Kidney epithelial cell (primary cell): ENCODE data around the gene PEX26. TPM values are rescaled to one million over a fixed set of nuclear protein-coding genes. Genes with fewer than 3 reads are reported as not detected.
"Not testable (repeated sequence)": the region's sequence is repeated elsewhere in the genome, so short reads cannot be mapped to it uniquely, and the experiment has no call there.

Experiments
- DNase-seq: peaks from one replicate; pipeline ENCODE4 v3.0.0-alpha.2; 2010; ENCODE audit warnings: low read depth
- H3K27me3 ChIP-seq: 2 replicates; pipeline ENCODE4 v1.6.0; 2011; ENCODE audit warnings: low read length; ENCODE audit not compliant: control insufficient read depth, insufficient read depth
- H3K36me3 ChIP-seq: 2 replicates; pipeline ENCODE4 v1.5.1; 2011; ENCODE audit warnings: low read length; ENCODE audit not compliant: control insufficient read depth, insufficient read depth
- H3K4me3 ChIP-seq: 2 replicates; pipeline ENCODE4 v1.5.1; 2011; ENCODE audit warnings: low read depth, mild to moderate bottlenecking, control low read depth, low read length
- total RNA-seq: library from RNA; depleted of rRNA; stranded (reverse); fragments of >200 nt; gene quantifications from 2 replicates; pipeline ENCODE4 v1.2.3, GENCODE V29; 2015
- TF ChIP-seq, protein P1 (sequence below): IDR thresholded peaks from 2 replicates; pipeline ENCODE4 v1.5.1; 2011; ENCODE audit warnings: mild to moderate bottlenecking, moderate library complexity, low read length, control low read depth, inconsistent platforms; ENCODE audit not compliant: insufficient read depth, poor library complexity, severe bottlenecking

The PEX26 gene
- total RNA-seq, 1 donor from 2014 or later, result 32.4 TPM

DNA sequence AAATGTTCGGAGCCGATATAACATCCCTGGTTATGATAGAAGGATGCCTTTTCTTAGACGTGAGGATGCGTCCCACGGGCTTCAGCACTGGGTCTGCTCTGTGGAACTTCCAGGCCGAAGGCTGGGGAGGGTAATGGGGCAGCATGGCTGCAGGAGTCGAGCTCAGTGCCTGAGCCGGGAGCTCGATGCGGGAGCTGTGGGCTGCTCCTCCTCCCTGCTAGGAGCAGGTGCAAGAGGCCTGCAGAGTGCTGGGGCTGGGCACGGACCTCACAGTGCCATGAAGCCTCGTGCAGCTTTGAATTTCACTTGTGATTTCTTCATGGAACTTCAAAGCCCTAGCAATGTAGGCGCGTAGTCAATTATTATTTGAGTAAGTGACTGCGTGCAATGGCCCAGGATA, 38.8 kb downstream of the PEX26 start:
- TF ChIP-seq, protein P1, sequence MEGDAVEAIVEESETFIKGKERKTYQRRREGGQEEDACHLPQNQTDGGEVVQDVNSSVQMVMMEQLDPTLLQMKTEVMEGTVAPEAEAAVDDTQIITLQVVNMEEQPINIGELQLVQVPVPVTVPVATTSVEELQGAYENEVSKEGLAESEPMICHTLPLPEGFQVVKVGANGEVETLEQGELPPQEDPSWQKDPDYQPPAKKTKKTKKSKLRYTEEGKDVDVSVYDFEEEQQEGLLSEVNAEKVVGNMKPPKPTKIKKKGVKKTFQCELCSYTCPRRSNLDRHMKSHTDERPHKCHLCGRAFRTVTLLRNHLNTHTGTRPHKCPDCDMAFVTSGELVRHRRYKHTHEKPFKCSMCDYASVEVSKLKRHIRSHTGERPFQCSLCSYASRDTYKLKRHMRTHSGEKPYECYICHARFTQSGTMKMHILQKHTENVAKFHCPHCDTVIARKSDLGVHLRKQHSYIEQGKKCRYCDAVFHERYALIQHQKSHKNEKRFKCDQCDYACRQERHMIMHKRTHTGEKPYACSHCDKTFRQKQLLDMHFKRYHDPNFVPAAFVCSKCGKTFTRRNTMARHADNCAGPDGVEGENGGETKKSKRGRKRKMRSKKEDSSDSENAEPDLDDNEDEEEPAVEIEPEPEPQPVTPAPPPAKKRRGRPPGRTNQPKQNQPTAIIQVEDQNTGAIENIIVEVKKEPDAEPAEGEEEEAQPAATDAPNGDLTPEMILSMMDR, result no peak
- no peak overlapping the region for H3K4me3 ChIP-seq
- H3K36me3 ChIP-seq, result no peaks in the 10 kb centered on the region
- DNase-seq, result no peak
- peaks cover 9% of the 10 kb centered on the region for H3K27me3 ChIP-seq

DNA sequence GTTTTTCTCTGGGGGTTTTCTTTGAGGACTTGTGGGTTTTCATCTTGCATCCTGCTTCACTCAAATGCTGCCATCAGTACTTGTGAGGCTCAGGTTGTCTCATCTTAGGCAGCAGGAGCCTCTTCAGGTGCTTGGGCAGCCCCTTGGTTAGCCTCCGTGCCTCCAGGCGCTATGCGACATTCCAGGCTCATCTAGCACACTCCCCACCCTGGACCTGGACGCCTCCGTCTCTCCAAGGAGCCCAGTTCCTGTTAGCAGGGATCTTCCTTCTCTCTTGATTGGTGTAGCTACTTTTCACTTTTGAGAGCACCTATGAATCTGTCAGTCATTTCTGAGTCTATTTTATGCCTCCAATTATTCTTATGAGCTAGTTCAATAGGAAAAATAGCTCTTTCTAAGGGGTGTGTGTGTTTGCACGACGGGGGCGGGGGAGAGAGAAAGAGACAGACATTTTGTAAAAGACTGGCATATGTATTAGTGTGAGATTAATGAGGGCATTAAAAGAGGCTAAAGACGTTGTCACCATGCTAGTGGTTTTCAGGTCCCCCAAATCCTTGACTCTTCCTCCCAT, 40.6 kb downstream of the PEX26 start:
- TF ChIP-seq, protein P1, result no peak
- Histone ChIP-seq H3K36me3 (no peaks in the 10 kb centered on the region), H3K4me3 (no peak overlapping the region), H3K27me3 (peaks cover 3% of the 10 kb centered on the region)
- no peak for DNase-seq

DNA sequence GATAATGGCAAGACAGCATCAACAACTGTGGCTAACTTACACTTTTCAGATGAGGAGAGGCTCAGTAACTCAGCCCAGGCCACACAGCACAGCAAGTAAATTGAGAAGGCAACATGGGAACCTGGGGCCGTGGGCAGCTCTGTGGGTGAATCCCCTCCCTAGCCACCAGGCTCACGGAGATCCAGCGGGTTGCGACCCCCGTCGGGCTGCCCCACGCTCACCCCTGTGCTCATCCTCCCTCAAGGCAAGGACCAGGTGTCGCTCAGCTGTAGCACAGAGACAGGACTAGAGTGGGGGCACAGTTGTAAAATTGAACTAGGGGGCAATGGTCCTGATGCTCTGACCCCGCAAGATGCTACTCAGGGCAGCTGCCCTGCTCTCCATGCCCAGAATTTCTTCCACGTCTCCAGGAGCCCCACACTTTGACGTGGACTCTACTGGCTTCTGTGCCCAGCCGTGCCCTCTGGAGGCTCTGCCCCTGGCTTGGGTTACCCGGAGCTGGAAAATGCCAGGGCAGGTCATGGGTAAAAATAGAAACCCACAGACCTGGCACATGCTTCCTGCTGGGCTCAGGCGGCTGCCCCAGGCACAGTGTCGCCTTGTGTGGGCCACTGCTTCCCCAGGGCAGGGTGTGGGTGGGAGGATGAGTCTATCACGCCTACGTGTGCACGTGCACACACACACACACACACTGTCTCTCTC, 41.8 kb downstream of the PEX26 start:
- H3K4me3 ChIP-seq, result no peak overlapping the region
- TF ChIP-seq, protein P1, result no peak
- no peak for DNase-seq
- peaks cover 2% of the 10 kb centered on the region for H3K27me3 ChIP-seq
- H3K36me3 ChIP-seq, result no peaks in the 10 kb centered on the region

DNA sequence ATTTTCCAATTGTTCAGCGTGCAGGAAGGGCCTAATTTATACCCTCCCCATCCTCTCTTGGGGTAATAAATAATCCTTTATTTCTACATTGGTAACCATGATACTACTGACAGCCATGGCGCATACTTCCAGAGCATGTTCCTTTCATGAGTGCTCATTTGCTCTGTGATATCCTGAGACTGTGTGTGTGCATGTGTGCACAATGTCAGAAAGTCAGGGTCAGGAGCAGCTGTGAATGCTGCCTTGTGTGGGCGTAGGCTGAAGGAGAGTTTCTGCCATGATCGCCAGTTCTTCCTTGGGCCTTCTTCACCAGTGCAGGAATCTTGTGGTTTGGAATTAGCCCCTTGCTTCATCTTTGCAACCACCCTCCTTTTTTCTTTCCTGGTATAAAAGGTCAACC, 43.1 kb downstream of the PEX26 start:
- TF ChIP-seq, protein P1, result no peak
- DNase-seq, result no peak
- H3K27me3 ChIP-seq, result peaks cover 2% of the 10 kb centered on the region

DNA sequence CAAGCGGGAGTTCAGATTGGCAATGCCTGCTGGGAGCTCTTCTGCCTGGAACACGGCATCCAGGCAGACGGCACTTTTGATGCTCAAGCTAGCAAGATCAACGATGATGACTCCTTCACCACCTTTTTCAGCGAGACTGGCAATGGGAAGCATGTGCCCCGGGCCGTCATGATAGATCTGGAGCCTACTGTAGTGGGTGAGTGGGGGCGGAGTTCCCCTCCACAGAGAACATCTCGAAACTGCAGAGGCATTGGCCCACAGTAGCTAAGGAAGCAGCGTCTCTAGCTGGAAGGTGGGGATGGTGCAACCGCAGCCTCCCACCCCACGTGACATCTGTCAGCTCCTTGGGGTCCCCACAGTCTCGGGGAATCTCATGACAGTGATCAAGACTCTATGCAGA, 43.7 kb downstream of the PEX26 start:
- DNase-seq, result no peak
- TF ChIP-seq, protein P1, result no peak
- Histone ChIP-seq H3K4me3 (no peak overlapping the region), H3K36me3 (no peaks in the 10 kb centered on the region), H3K27me3 (peaks cover 2% of the 10 kb centered on the region)

More for the DNA sequence above, 43.1 kb downstream of the PEX26 start:
- no peak overlapping the region for H3K4me3 ChIP-seq
- no peaks in the 10 kb centered on the region for H3K36me3 ChIP-seq

DNA sequence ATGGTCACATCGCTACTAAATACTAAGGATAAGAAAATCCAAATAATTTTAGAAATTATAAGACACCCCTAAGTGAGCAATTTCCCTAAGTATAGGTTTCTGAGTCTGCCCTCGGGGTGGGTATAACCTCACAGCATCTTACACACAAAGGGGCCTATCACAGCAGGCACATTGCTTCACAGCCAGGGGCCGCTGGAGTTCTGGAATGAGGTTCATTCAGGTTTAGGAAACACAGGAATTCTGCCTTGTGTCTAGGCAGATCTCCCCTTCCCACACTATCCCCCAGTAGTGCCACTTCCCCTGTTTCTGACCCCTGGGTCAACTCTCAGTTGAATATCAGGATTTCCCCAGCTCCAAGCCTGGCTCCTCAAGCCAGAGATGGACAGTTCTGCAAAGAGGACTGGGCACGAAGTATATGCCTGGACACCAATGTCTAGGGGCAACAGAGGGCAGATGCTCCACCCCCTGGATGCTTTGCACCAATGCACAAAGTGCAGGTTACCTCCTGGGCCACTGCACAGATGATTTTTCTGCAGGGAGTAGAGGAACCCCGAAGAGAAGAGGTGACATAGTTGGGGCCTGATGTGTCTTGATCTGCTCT, 44.3 kb downstream of the PEX26 start:
- no peak for DNase-seq
- Histone ChIP-seq H3K4me3 (no peak overlapping the region), H3K36me3 (no peaks in the 10 kb centered on the region), H3K27me3 (peaks cover 2% of the 10 kb centered on the region)
- TF ChIP-seq, protein P1, result peak; percentile 19

DNA sequence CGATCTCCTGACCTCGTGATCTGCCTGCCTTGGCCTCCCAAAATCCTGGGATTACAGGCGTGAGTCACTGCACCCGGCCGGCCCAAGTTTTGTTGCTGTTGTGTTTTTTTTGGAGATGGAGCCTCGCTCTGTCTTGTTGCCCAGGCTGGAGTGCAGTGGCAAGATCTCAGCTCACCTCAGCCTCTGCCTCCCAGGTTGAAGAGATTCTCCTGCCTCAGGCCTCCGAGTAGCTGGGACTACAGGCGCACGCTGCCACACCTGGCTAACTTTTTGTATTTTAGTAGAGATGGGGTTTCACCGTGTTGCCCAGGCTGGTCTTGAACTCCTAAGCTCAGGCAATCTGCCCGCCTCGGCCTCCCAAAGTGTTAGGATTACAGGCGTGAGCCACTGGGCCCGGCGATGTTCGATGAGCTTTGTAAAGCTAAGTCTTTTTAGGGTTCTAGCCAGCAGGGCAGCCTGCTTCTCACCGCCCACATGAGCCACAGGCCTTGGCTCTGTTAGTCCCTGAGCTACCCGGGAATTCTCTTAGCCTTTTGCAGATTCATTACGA, 45.8 kb downstream of the PEX26 start:
- not testable (repeated sequence) for H3K4me3 ChIP-seq, DNase-seq, H3K27me3 ChIP-seq, H3K36me3 ChIP-seq
